ENCODE results near the gene MYADML2.

DNA sequence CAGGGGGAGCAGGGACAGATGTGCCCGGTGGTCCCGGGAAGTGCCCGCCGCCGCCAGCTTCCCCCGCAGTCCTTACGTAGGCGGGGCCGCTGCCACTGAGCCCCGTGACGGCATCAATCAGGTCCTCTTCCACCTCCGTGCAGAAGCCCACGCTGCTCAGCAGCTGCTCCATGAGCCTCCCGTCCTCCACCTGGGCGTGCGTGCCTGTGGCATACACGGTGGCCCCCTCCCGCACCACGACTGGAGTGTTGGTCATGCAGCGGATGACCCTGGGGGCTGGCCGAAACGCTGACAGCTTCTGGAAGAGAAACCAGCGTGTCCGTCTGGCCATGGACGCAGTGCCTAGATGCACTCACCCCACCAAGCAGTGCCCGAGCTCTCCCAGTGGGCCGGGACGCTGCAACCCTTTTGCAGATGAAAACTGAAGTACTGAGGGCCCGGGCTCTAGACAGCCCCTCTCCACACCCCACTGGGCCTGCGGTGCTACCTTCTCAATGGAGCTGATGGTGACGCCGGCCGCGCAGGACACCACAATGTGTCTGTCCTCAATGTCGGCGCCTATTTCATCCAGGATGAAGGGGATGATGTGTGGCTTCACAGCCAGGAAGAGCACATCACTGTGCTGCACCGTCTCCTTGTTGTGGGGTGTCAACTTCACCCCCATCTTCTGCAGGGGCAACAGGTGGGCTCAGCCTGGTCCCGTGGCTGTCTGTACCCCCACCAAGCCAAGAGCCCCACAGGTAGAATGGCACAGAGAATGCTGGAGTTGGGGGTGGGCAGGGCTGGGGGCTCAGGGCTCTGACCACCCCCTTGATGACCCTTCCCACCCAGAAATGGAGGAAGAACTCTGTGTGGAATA lies 12.0 kb downstream of the MYADML2 start:
- no peak for TF ChIP-seq SUZ12 (IDR thresholded peaks at IDR 0.05; ENCODE audit: extremely low read depth, insufficient read depth, insufficient read length)
- TF ChIP-seq YY1 (IDR thresholded peaks at IDR 0.05; ENCODE audit: insufficient read depth, insufficient read length): no peak
